Mucosa of rectum (tissue), 2 donors: Measurements from ENCODE around the gene FGF18.

ENCODE experiments used
- H3K27ac ChIP-seq, 2 donors: one replicate each; pipeline ENCODE4 v1.7.0; 2013; ENCODE audit warnings: inconsistent platforms in 2 of 2, low read depth in 2 of 2, low read length in 2 of 2
- H3K27me3 ChIP-seq, 2 donors: one replicate each; pipeline ENCODE4 v1.7.0; 2013; ENCODE audit warnings: low read length in 2 of 2; ENCODE audit not compliant: control insufficient read depth in 2 of 2, insufficient read depth in 2 of 2
- H3K36me3 ChIP-seq, 2 donors: one replicate each; pipeline ENCODE4 v1.7.0; 2013; ENCODE audit warnings: low read length in 2 of 2; ENCODE audit not compliant: control insufficient read depth in 2 of 2, insufficient read depth in 2 of 2
- H3K4me1 ChIP-seq, 2 donors: one replicate each; pipeline ENCODE4 v1.7.0; 2013; ENCODE audit warnings: low read length in 2 of 2, mild to moderate bottlenecking in 1 of 2; ENCODE audit not compliant: control insufficient read depth in 2 of 2, insufficient read depth in 2 of 2
- H3K4me3 ChIP-seq, 2 donors: one replicate each; pipeline ENCODE4 v1.7.0; 2013; ENCODE audit warnings: low read length in 2 of 2
- H3K9ac ChIP-seq, 2 donors: one replicate each; pipeline ENCODE4 v1.7.0; 2013; ENCODE audit warnings: low read length in 2 of 2, low read depth in 1 of 2, mild to moderate bottlenecking in 1 of 2
- H3K9me3 ChIP-seq, 2 donors: one replicate each; pipeline ENCODE4 v1.7.0; 2013; ENCODE audit warnings: low read length in 2 of 2; ENCODE audit not compliant: control insufficient read depth in 2 of 2
- donor health status: healthy.
- donor health status: Normal muscosa, but diverticular disease.

FGF18 gene

GRCh38 chr5:171464829-171465228 lies 45.4 kb downstream of the FGF18 start:
- Histone ChIP-seq H3K4me3 (no peak overlapping the region), H3K27me3 (no peaks in the 10 kb centered on the region), H3K27ac (no peak overlapping the region), H3K36me3 (no peaks in the 10 kb centered on the region), H3K4me1 (no peaks in the 10 kb centered on the region), H3K9ac (no peak overlapping the region), H3K9me3 (no peaks in the 10 kb centered on the region)

DNA sequence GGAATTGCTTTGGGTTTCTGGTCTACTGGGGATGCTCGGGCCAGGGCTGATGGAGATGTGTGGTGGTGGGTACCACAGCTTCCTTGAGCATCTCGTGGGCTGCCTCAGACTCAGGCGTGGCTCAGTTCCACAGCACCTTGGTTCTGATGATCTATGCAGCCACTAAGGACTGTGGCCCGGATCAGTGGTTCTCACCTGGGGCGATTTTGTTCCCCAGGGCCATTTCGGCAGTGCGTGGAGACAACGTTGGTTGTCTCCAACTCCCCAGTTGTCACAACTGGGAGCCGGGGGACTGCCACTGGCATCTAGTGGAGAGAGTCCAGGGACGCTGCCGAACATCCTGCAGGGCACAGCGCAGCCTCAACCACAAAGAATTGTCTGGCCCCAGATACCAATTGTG lies 47.7 kb downstream of the FGF18 start:
- Histone ChIP-seq H3K9ac (no peak overlapping the region), H3K4me3 (no peak overlapping the region), H3K9me3 (no peaks in the 10 kb centered on the region), H3K27me3 (no peaks in the 10 kb centered on the region), H3K4me1 (no peaks in the 10 kb centered on the region), H3K36me3 (no peaks in the 10 kb centered on the region), H3K27ac (no peak overlapping the region)

- Histone ChIP-seq H3K4me1 (no peaks in the 10 kb centered on the region), H3K9ac (no peak overlapping the region), H3K4me3 (no peak overlapping the region), H3K27ac (no peak overlapping the region), H3K36me3 (no peaks in the 10 kb centered on the region), H3K9me3 (no peaks in the 10 kb centered on the region), H3K27me3 (no peaks in the 10 kb centered on the region)
Measured at GRCh38 chr5:171469326-171469725, 49.9 kb downstream of the FGF18 start.

DNA sequence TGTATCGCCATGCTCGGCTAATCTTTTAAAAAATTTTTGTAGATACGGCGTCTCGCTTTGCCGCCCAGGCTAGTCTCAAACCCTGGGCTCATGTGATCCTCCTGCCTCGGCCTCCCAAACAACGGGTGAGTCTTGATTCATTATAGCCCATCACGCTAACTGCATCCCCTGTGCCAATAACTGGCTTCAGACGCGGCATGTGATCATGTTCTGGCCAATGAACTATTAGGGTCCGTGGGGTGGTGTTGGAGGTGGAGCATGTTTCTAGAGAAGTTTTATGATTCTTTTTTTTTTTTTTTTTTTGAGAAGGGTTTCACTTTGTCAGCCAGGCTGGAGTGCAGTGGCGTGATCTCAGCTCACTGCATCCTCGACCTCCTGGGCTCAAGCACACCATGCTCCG lies 51.0 kb downstream of the FGF18 start:
- Histone ChIP-seq H3K9me3 (no peaks in the 10 kb centered on the region), H3K4me3 (no peak overlapping the region), H3K27ac (no peak overlapping the region), H3K4me1 (no peaks in the 10 kb centered on the region), H3K36me3 (no peaks in the 10 kb centered on the region), H3K9ac (no peak overlapping the region), H3K27me3 (no peaks in the 10 kb centered on the region)

DNA sequence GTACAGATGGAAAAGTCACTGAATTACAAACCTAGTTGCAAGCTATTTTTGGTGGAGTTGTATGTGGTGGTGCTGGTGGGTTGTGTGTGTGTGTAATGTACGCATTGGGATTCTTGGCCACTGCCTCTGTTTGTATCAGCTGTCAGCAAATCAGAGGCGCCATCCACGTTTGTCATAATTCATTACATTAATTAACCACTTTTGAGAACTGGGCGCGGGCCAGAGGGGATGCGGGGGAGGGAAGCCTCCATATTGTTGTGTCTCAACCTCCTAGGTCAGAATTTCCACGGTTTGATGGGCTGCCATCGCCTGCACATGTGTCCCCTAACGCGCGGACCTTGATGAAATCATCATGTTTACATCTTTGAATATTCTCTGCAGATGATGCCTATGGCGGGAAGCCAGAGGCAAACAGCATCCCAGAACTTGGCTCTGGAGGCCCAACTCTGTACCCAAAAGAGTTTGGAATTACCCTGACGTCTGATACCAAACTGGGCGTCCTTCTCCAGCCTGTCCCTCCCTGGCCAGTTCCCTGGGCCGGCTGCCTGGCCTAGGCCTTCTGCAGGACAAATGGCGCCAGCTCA lies 54.9 kb downstream of the FGF18 start:
- Histone ChIP-seq H3K4me1 (no peaks in the 10 kb centered on the region), H3K27me3 (no peaks in the 10 kb centered on the region), H3K4me3 (no peak overlapping the region), H3K27ac (no peak overlapping the region), H3K9ac (no peak overlapping the region), H3K36me3 (no peaks in the 10 kb centered on the region), H3K9me3 (no peaks in the 10 kb centered on the region)

DNA sequence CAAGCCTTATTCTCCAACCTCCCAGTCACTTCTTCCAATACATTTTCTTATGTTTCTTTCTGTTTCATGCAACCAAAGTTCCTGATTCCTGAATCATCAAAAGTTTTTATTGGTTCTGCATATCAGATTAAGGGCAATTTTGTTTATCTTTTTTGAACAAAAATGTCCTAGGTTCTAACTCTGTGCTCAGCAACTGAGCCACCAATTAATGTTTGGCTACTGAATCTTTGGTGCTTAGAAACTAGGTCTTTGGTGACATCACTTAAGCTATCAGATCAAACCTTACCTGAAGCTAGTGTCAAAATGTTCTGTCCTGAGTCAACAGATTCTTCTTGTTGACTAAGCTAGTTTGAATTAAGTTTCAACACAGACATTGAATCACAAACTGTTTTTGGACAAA lies 56.1 kb downstream of the FGF18 start:
- Histone ChIP-seq H3K4me3 (no peak overlapping the region), H3K9me3 (no peaks in the 10 kb centered on the region), H3K4me1 (no peaks in the 10 kb centered on the region), H3K27ac (no peak overlapping the region), H3K27me3 (no peaks in the 10 kb centered on the region), H3K9ac (no peak overlapping the region), H3K36me3 (no peaks in the 10 kb centered on the region)

DNA sequence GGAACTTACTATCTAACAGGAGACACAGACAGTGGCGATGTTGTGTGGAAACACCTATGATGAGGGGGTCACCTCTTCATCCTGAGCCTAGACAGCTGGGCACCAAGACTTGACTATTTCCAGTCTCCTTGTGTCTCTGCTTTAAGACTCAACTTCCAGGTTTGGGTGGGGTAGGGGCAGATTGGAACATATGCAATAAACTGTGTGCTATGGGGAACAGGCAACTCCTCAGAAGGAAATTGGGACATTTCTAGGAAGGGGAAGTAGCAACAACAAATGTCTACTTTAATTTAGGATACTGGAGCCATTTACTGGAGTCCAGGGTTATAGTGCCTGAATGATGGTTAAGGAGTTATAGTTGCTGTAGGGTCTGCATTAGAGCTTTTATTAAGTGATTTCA lies 57.3 kb downstream of the FGF18 start:
- H3K9ac ChIP-seq, result no peak overlapping the region
- no peaks in the 10 kb centered on the region for H3K27me3 ChIP-seq
- no peak overlapping the region for H3K4me3 ChIP-seq
- no peaks in the 10 kb centered on the region for H3K4me1 ChIP-seq
- no peaks in the 10 kb centered on the region for H3K36me3 ChIP-seq
- H3K27ac ChIP-seq, result no peak overlapping the region
- no peaks in the 10 kb centered on the region for H3K9me3 ChIP-seq

DNA sequence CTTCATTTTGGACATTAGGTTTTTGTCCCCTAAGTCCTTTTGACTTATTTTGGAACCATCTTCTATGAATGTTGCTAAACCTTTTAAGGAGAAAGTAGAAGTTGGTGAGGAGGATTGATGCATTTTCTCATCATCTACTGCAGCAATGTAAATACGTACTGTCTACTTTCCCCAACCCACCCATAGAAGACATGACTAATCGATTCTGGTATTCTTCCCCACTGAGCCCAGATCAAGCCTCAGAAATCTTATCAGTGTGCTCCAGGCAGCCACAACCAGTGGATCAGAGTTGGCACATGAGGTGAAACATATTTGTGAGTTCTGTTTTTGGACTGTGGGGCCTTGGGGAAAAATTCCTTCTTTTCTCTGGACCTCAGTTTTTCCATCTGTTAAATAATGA lies 57.7 kb downstream of the FGF18 start:
- Histone ChIP-seq H3K9ac (no peak overlapping the region), H3K27ac (no peak overlapping the region), H3K4me1 (no peaks in the 10 kb centered on the region)

DNA sequence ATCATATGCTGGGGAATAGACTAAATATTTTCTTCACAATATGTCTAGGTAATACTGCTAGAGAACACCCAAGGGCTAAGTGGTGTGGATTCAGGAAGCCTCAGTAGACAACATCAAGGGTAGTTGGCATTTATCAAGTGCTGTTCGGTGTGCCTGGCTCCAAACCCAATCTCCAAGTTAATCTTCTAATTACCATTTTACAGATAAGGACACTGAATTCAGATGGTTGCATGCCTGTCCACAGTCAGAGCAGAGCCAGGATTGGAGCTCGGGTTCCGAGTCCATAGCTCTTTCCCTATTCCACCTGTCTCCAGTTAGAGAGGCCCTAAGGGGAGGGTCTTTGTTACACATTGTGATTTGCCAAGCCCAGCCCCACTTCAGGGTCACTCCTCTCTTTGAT lies 58.2 kb downstream of the FGF18 start:
- H3K4me3 ChIP-seq, result no peak overlapping the region
- H3K4me1 ChIP-seq, result no peaks in the 10 kb centered on the region
- H3K27me3 ChIP-seq, result no peaks in the 10 kb centered on the region
- no peaks in the 10 kb centered on the region for H3K9me3 ChIP-seq
- H3K27ac ChIP-seq, result no peak overlapping the region
- no peaks in the 10 kb centered on the region for H3K36me3 ChIP-seq
- H3K9ac ChIP-seq, result no peak overlapping the region

More for the DNA sequence above, 57.7 kb downstream of the FGF18 start:
- Histone ChIP-seq H3K4me3 (no peak overlapping the region), H3K36me3 (no peaks in the 10 kb centered on the region), H3K9me3 (no peaks in the 10 kb centered on the region), H3K27me3 (no peaks in the 10 kb centered on the region)

- Histone ChIP-seq H3K4me3 (no peak overlapping the region), H3K9me3 (no peaks in the 10 kb centered on the region), H3K27ac (no peak overlapping the region), H3K9ac (no peak overlapping the region), H3K36me3 (no peaks in the 10 kb centered on the region), H3K4me1 (no peaks in the 10 kb centered on the region), H3K27me3 (no peaks in the 10 kb centered on the region)
Measured at GRCh38 chr5:171478946-171479775, 59.7 kb downstream of the FGF18 start.
